GM23338 (cell line): ENCODE measurements around the gene TMEM190. TPM values are rescaled to one million over a fixed set of nuclear protein-coding genes. Genes with fewer than 3 reads are reported as not detected.

Experiments used
- ATAC-seq: fragments of 200-7000 bp; cut with Tn5 transposase; 3 replicates; pipeline ENCODE4 v1.9.1; 2020
- DNase-seq: peaks from one replicate; pipeline ENCODE4 v3.0.0-alpha.2; 2015; ENCODE audit warnings: low spot score
- H2AFZ ChIP-seq: fragments of 200-600 bp; sonication (generic); 2 replicates; pipeline ENCODE4 v1.8.0; 2016; ENCODE audit warnings: antibody characterized with exemption, mild to moderate bottlenecking, moderate library complexity
- H3F3A ChIP-seq: fragments of 200-600 bp; sonication (generic); replicated peaks from 2 replicates; pipeline ENCODE4 v1.8.0; 2017; ENCODE audit warnings: antibody characterized with exemption, mixed run types, low read depth
- H3K27ac ChIP-seq: fragments of 200-600 bp; sonication (generic); 2 replicates; pipeline ENCODE4 v1.6.1; 2016; ENCODE audit warnings: low read depth
- H3K27me3 ChIP-seq: fragments of 200-600 bp; sonication (generic); 2 replicates; pipeline ENCODE4 v1.8.0; 2016; ENCODE audit warnings: mild to moderate bottlenecking, mixed run types, moderate library complexity; ENCODE audit not compliant: insufficient read depth
- H3K36me3 ChIP-seq: fragments of 200-600 bp; sonication (generic); 2 replicates; pipeline ENCODE4 v1.8.0; 2016; ENCODE audit warnings: mild to moderate bottlenecking; ENCODE audit not compliant: insufficient read depth
- H3K4me1 ChIP-seq: fragments of 200-600 bp; sonication (generic); 2 replicates; pipeline ENCODE4 v1.8.0; 2016; ENCODE audit warnings: mild to moderate bottlenecking, moderate library complexity; ENCODE audit not compliant: insufficient read depth
- H3K4me2 ChIP-seq: fragments of 200-600 bp; sonication (generic); 2 replicates; pipeline ENCODE4 v1.7.1; 2017; ENCODE audit warnings: mixed run types
- H3K4me3 ChIP-seq: fragments of 200-600 bp; sonication (generic); 2 replicates; pipeline ENCODE4 v1.6.1; 2016; ENCODE audit warnings: mixed run types
- H3K79me2 ChIP-seq: fragments of 200-600 bp; sonication (generic); replicated peaks from 2 replicates; pipeline ENCODE4 v1.8.0; 2017; ENCODE audit warnings: mild to moderate bottlenecking; ENCODE audit not compliant: insufficient read depth
- H3K9me2 ChIP-seq: fragments of 200-600 bp; sonication (generic); 2 replicates; pipeline ENCODE4 v1.8.0; 2017; ENCODE audit not compliant: insufficient read depth
- H4K20me1 ChIP-seq: fragments of 200-600 bp; sonication (generic); replicated peaks from 2 replicates; pipeline ENCODE4 v1.8.0; 2017; ENCODE audit warnings: mild to moderate bottlenecking; ENCODE audit not compliant: insufficient read depth
- H3K27ac Mint-ChIP-seq: 2 replicates; pipeline ENCODE4 v1.8.0; 2020; ENCODE audit warnings: inconsistent platforms, mild to moderate bottlenecking, moderate library complexity, mixed read lengths
- H3K27me3 Mint-ChIP-seq: 3 replicates; pipeline ENCODE4 v1.8.0; 2022; ENCODE audit warnings: low read depth, mild to moderate bottlenecking, moderate library complexity, mixed read lengths, inconsistent platforms; ENCODE audit not compliant: insufficient read depth, poor library complexity
- H3K36me3 Mint-ChIP-seq: 3 replicates; pipeline ENCODE4 v1.8.0; 2021; ENCODE audit warnings: low read depth, mild to moderate bottlenecking, inconsistent platforms, moderate library complexity, mixed read lengths
- H3K4me1 Mint-ChIP-seq: 3 replicates; pipeline ENCODE4 v1.8.0; 2020; ENCODE audit warnings: mild to moderate bottlenecking, inconsistent platforms, mixed read lengths
- H3K4me3 Mint-ChIP-seq: 3 replicates; pipeline ENCODE4 v1.8.0; 2021; ENCODE audit warnings: moderate library complexity, mild to moderate bottlenecking, inconsistent platforms, mixed read lengths
- H3K9me3 Mint-ChIP-seq: 3 replicates; pipeline ENCODE4 v1.8.0; 2020; ENCODE audit warnings: moderate library complexity, mild to moderate bottlenecking, inconsistent platforms, mixed read lengths
- ETS1 ChIP-seq: IDR thresholded peaks from 2 replicates; pipeline ENCODE4 v1.6.1; 2016; ENCODE audit warnings: antibody characterized with exemption
- POLR2AphosphoS5 ChIP-seq: IDR thresholded peaks from 2 replicates; pipeline ENCODE4 v1.6.1; 2016; ENCODE audit warnings: antibody characterized with exemption, low read depth
- ZNF331 ChIP-seq: fragments of 250-450 bp; sonication (Bioruptor Pico); IDR thresholded peaks from 2 replicates; pipeline ENCODE4 v1.5.0; 2020; ENCODE audit warnings: low read depth, mild to moderate bottlenecking, moderate library complexity
- ZNF462 ChIP-seq: fragments of 250-450 bp; sonication (Bioruptor Pico); IDR thresholded peaks from 2 replicates; pipeline ENCODE4 v1.5.0; 2020; ENCODE audit warnings: mild to moderate bottlenecking, moderate library complexity
- polyA plus RNA-seq: library from polyadenylated mRNA; unstranded; fragments of >200 nt; fragmentation: Nextera tagmentation; extraction: Ambion mirVana; gene quantifications from 2 replicates; pipeline ENCODE4 v1.2.1, GENCODE V29; 2016
- total RNA-seq: library from RNA; depleted of rRNA; stranded (reverse); fragments of >200 nt; shearing (Covaris generic); gene quantifications from 2 replicates; pipeline ENCODE4 v1.2.3, GENCODE V29; 2014

TMEM190 gene
- total and polyA plus RNA-seq, 2 experiments from 2014 or later = 4.8 TPM; not detected in 1

DNA sequence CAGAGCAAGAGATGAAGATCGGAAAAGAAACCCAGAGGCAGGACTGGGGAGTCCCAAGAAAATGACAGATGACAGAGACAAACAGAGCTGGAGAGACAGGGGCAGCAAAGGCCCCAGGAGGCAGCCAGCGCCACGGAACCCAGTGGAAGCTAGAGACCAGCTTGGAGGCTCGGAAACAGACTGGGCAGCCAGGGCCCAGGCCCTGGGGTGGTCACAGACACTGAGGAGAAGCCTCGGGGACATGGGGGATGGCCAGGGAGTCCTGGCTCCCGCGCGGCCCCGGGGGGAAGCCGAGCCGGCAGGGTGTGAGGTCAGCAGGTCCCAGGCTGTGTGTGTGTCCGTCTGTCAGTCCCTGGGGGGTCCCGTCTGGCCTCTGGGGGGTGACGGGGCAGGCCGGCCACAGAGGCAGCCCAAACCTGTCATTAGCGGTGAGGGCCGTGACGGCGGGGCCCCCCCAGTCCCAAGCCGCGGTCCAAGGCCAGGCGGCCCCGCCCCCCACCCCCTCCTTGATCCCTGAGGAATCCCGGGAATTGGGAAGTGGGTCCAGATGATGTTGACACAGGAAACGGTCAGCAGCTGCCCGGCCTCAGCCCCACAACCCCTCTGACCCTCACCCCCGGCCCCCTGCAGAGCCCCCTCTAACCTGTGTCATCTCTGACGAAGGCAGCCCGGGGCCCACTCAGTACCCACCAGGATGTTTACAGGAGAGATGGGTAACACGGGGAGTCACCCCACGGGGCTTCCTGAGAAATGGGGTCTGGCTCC is 2.5 kb upstream of the TMEM190 start:
- Mint-ChIP-seq H3K4me3 (peak overlapping the region; percentile 55), H3K4me1 (peaks cover 54% of the 10 kb centered on the region), H3K36me3 (no peaks in the 10 kb centered on the region; the same call in 2 of the 3 replicates), H3K27me3 (peaks cover 56% of the 10 kb centered on the region), H3K27ac (no peak overlapping the region), H3K9me3 (no peaks in the 10 kb centered on the region; the same call in 2 of the 3 replicates)
- Histone ChIP-seq H3K4me2 (peak overlapping the region; percentile 77), H3K4me3 (peak overlapping the region; percentile 47), H3K79me2 (no peaks in the 10 kb centered on the region), H3K4me1 (peaks cover 53% of the 10 kb centered on the region), H4K20me1 (no peaks in the 10 kb centered on the region), H3F3A (0 out of 2 replicates have a peak, but pooled peaks cover 16% of the 10 kb centered on the region), H2AFZ (0 out of 2 replicates have a peak overlapping the region, but pooled peaks have one; percentile 5), H3K36me3 (no peaks in the 10 kb centered on the region), H3K27ac (no peak overlapping the region), H3K27me3 (peaks cover 72% of the 10 kb centered on the region), H3K9me2 (no peaks in the 10 kb centered on the region)
- TF ChIP-seq ETS1 (peak; percentile 19; the same call in 1 of the 2 replicates), ZNF331 (CRISPR knock-in tag) (no peak)
- ATAC-seq = no peak
- no peak for DNase-seq

DNA sequence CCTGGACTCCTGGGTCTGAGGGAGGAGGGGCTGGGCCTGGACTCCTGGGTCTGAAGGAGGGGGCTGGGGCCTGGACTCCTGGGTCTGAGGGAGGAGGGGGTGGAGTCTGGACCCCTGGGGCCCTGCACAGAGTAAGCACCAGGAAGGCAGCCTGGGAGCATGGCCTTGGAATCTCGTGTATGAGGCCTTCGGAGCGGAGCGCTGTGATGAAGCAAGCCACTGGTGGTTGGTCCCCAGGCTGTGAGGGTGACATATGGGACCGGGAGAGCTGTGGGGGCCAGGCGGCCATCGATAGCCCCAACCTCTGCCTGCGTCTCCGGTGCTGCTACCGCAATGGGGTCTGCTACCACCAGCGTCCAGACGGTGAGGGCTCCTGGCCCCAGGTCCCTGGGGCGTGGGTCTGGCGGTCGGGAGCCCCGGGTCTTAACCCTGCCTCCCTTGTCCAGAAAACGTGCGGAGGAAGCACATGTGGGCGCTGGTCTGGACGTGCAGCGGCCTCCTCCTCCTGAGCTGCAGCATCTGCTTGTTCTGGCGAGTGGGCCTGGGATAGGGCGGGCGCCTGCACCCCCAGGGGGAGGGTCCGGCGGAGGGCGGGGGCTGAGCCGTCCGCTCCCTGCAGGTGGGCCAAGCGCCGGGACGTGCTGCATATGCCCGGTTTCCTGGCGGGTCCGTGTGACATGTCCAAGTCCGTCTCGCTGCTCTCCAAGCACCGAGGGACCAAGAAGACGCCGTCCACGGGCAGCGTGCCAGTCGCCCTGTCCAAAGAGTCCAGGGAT is 918 bp downstream of the TMEM190 start:
- no peaks in the 10 kb centered on the region for H3K36me3 ChIP-seq
- peaks cover 49% of the 10 kb centered on the region for H3K4me1 ChIP-seq
- no peaks in the 10 kb centered on the region for H3K9me2 ChIP-seq
- peaks cover 54% of the 10 kb centered on the region for H3K27me3 ChIP-seq
- DNase-seq (peak; percentile 61), ATAC-seq (peak; percentile 40)
- Mint-ChIP-seq H3K9me3 (peaks cover 2% of the 10 kb centered on the region; the same call in 1 of the 3 replicates), H3K36me3 (peaks cover 3% of the 10 kb centered on the region; the same call in 1 of the 3 replicates), H3K4me3 (peak overlapping the region; percentile 62; the same call in 2 of the 3 replicates), H3K27me3 (peaks cover 38% of the 10 kb centered on the region), H3K27ac (no peak overlapping the region), H3K4me1 (peaks cover 45% of the 10 kb centered on the region)
- H2AFZ ChIP-seq = no peak overlapping the region
- peak overlapping the region; percentile 73 for H3K4me3 ChIP-seq
- peaks cover 3% of the 10 kb centered on the region; the same call in 1 of the 2 replicates for H4K20me1 ChIP-seq
- 0 out of 2 replicates have a peak, but pooled peaks cover 4% of the 10 kb centered on the region for H3K79me2 ChIP-seq
- peak overlapping the region; percentile 96 for H3K4me2 ChIP-seq
- TF ChIP-seq POLR2AphosphoS5 (peak; percentile 65; the same call in 1 of the 2 replicates), ZNF462 (no peak)
- no peak overlapping the region for H3K27ac ChIP-seq
- H3F3A ChIP-seq = 0 out of 2 replicates have a peak, but pooled peaks cover 12% of the 10 kb centered on the region
